NCI-H748 treated with DMSO at 0.1 percent for 48 hours (cell line): Measurements from ENCODE around the gene CACNA1A.
"Not testable (repeated sequence)": the region's sequence is repeated elsewhere in the genome, so short reads cannot be mapped to it uniquely, and the experiment has no call there.

Source experiments
- DNase-seq: peaks from one replicate; lab custom pipeline; 2025; lab: John Stamatoyannopoulos, UW

CACNA1A gene

DNA sequence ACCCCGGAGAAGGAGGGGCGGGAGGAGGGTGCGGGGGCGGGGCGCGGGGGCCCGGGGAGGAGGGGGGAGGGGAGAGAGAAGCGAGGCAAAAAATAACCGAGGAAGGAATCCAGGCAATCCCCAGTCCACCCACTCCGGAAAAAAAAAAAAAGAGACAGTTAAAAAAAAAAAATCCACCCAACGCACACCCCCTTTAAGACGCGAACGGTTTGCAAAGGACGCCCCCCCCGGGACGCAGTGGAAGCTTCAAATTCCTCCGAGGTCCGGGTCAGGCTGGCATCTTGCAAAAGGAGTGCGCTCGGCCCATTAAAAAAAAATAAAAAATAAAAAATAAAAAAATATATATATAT lies at the start of gene CACNA1A:
CACNA1A (minus strand) TSS at position 9 of the 350 bp plus-strand sequence. CDS start 255 bp downstream, outside the sequence.
- DNase-seq = no peak

DNA sequence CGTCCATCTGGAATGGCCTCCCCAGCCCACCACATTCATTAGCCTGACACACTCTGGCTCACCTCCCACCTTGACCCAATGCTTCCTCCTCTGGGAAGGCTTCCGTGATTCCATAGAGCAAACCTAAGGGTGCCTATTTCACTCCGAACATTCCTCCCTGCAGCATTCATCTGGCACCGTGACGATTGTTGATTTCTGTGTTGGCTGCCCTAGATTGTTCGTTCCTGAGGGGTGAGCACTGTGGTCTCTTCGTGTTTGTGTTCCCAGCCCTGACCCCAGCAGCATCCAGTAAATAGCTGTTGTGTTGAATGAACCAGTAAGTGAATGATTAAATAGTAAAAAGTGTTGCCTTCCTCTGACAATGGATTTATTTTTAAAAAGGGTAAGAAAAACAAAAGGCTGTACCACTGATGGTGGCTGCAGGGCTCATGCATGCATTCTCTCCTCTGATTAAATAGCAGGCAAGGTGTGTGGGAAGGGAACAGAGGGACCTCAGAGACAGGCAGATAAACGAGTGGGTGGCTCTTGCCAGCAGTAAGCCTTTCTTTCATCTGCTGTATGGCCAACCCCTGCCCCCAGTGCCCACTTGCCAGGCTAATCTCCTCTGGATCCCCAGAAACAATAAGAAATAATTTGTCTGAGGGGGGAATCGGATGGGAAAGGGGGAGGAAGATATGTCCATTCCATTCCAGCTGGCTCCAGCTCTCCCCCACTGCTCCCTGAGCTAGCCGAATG lies 48.4 kb upstream of the CACNA1A start:
- DNase-seq = no peak

DNA sequence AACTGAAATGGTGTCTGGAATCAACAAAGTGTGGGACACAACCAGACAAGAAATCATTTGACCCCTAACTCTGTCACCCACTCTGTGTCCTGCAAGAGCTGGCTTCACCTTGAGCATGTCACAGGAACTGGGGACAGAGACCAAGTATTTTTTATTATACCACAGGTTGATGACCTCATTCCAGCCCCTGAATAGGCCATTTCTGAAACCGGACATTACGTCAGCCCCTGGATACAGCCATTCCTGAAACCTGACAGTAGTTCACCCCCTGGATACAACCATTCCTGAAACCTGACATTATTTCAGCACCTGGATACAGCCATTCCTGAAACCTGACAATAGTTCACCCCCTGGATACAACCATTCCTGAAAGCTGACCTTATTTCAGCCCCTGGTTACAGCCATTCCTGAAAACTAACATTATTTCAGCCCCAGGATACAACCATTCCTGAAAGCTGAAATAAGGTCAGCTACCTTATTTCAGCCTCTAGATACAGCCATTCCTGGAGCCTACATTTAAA lies 47.7 kb upstream of the CACNA1A start:
- DNase-seq = no peak

DNA sequence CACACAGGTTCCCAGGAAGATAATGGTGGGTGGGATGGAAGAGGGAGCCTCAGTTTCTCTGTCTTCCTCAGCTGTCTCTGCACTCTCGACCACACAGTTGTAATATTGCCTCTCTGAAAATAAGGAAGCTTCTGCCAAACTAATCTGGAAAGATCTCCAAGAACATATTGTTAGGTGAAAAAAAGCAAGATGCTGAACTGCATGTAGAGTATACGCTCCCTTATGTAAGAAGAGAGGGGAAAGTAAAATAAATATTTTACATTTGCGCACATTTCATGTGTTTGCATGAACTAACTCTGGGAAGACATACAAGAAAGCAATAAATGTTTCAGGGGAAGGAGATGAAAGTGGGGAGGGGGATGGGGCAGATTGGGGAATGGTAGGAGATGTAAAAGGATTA lies 41.9 kb upstream of the CACNA1A start:
- DNase-seq = no peak

DNA sequence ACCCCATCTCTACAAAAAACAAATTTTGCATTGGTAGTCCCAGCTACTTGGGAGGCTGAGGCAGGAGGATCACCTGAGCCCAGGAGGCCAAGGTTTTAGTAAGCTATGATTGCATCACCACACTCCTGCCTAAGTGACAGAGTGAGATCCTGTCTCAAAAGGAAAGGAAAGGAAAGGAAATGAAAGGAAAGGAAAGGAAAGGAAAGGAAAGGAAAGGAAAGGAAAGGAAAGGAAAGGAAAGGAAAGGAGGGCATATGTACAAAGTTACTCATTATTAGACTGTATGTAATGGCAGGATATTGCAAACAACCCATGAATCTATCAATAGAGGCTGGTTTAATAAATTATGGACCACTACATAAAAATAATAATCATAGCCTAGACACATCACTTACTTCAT lies 40.8 kb upstream of the CACNA1A start:
- no peak for DNase-seq

DNA sequence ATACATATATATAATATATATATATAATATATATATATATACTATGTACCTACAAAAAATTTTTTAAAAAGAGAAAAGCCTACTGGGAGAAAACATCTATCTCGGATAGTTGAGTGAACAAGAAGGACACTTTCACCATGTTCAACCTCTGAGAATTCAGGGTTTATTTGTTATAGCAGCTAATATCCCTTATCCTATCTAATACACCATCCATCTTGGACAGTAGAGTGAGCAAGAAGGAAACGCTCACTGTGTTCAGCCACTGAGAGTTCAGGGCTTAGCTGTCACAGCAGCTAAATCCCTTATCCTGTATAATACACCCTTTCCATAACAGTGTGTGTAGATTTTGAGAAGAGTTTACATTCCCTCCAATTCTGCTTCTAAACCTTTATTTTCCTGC lies 38.1 kb upstream of the CACNA1A start:
- no peak for DNase-seq

DNA sequence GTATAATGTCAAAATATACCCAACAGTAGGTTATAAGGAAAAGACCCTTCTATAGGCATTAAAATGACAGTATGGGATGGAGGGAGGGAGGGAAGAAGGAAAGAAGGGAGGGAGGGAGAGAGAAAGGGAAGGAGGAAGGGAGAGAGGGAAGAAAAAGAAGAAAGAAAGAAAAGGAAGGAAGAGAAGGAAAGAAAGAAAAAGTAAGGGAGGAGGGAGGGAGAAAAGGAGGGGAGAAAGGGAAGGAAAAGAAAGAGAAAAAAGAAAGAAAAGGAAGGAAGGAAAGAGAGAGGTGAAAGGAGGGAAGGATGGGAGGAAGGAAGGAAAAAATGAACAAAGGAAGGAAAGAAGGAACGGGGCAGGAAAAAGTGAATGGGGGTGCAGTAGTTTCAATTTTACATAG lies 35.3 kb upstream of the CACNA1A start:
- no peak for DNase-seq

DNA sequence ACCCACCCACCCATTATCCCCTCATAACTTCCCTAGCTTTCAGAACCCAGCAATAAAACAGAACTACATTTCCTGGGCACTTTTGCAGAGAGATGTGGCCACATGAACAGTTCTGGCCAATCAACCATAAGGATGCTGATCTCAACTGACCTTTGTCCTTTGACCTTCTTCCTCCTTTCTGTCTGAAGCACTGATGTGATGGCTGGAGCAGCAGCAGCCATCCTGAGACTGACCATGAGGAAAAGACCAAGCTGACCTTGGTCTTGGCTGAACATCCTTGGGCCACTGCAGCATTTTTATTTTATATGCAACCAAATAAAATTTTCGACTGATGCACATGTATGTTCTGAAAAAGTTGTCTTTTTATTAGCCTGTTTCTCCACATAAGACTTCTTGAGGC lies 33.1 kb upstream of the CACNA1A start:
- DNase-seq = no peak

DNA sequence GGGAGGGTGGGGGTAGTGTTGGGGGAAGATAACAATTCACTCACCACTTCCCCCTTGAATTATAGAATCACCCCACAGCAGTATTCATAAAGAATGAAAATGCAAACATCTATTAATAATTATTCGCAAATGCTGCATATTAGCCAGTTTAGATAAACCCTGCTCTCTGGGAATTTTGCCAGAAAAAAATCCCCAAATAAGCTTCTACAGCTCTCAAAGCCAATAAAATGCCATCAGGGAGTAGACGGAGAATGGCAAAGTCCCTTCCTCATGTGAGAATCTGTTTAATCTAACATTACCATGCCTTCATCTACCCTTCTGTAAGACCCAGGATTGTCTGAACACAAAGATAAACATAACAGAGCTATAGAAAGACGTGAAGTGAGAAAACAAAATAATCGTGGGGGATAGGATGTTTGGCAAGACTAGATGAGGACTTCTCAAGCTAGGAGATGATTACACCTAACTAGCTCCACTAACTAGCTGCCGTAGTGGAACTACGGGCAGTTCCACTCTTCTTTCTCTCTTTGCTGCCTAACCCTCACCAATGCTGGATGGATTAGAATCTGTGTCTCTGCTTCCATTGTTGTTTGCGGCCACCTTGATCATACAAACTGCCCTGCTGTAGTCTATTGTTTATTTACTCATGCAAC lies 32.4 kb upstream of the CACNA1A start:
- no peak for DNase-seq

DNA sequence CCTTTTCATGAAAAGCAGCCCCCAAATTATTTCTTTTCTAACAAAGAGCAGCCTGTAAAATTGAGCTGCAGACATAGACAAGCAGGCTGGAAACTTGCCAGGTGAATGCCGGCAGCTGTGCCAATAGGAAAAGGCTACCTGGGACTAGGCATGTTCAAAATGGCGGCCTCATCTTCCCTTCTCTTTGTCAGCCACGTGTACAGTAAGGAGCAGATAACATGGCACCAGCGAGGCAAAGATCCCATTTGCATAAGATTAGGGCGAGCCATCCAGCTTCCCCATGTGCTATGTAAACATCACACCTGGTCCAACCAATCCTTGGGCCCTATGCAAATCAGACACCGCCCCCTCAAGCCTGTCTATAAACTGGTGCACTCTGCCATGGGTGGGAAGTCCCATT lies 31.2 kb upstream of the CACNA1A start:
- DNase-seq = no peak

DNA sequence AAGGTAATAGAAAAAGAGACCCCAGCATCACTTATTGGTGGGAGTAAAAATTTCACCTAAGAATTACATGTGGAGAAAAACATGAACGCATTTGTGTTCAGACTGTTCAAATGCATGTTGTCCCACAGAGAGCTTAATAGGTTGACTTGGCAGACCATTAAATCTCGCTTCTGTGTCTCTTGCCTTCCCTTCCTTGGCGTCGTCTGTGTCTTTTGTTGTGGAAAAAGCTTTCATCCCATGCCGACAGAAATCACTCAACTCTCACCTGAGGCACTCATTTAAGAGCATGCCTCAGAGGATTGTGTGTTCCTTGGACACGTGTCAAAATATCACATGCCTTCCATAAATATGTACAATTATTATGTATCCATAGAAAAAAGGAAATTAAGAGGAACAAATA lies 24.4 kb upstream of the CACNA1A start:
- no peak for DNase-seq

DNA sequence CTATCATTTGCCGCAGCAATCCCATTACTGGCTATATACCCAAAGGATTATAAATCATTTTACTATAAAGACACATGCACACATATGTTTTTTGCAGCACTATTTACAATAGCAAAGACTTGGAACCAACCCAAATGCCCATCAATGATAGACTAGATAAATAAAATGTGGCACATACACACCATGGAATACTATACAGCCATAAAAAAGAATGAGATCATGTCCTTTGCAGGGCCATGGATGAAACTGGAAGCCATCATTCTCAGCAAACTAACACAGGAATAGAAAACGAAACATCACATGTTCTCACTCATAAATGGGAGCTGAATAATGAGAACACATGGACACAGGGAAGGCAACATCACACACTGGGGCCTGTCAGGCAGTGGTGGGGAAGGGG lies 23.4 kb upstream of the CACNA1A start:
- not testable (repeated sequence) for DNase-seq

DNA sequence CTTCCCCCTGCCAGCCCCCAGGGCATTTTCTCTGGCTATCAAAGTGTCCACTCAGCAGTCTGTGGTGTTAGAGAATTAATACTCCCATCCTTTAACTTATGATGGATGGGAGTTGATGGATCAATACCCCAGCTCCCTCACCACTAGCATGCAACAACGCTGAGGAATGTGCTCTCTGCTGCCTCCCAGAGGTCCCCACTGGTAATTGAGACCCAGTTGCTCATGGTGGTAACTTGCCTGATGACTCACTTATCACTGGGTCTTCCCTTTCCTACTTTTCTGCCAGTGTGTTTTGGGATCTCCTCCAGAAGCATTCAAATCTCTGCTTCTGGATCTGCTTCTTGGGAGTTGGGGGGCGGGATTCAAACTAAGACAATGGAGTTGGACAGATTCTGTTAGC lies 20.3 kb upstream of the CACNA1A start:
- DNase-seq = no peak

DNA sequence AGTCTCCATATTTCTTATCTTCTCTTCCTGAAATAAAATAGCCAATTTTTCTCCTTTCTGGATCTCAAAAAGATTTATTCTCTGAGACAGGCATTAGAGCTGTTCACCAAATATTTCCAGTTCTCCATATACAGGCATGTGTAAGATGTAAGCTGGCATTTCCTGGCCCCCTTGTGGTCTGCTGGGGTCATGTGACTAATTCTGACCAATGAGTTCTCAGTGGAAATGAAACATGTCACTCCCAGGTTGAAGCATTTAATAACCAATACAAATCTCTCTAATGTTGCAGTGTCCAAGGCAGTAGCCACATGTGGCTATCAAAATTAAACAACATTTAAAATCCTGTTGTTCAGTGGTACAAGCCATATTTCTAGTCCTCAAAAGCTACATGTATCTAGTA lies 14.8 kb upstream of the CACNA1A start:
- no peak for DNase-seq

DNA sequence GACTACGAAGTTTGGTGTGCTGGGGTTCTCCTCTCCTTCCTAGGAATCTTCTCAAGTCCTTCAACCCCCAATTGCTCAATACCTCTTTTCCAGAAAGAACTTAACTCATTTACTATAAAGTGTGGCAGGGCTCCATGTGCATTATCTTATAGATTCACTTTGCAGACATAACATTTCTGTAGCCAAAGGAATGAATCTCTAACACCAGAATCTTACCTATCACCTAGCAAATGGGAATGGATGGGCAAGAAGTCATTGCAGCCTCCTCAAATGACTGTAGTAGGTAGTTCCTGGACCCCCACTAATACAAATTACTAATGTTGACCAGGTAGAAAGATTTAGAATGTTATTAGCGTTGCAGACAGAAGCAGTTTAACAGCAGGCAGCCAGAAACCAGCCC lies 5.7 kb upstream of the CACNA1A start:
- no peak for DNase-seq

DNA sequence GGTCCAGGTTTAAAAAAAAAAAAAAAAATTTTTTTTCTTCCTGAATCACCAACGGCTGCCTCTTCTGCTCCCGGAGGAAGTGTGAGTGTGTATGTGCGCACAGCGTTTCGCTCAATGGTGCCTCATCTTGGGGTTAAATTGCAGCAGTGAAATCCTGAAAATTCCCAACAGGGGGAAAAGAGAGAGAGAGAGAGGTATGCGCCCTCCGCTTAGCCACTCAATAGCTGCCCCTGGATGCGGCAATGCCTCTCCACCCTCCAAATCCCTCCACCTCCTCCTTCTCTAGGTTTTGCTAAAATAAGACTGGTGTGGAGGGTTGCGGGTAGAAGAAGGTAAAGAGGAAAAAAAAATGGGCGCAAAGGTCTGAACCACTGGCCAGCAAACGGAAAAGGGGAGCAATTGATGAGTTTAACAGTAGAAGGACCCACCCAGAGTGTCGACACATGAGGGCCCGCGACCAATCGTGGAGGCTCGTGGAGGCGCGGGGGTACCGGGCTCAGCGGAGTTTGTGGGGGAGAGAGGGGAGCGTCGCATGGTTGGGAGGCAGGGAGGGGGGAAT lies 853 bp upstream of the CACNA1A start:
- DNase-seq = no peak

DNA sequence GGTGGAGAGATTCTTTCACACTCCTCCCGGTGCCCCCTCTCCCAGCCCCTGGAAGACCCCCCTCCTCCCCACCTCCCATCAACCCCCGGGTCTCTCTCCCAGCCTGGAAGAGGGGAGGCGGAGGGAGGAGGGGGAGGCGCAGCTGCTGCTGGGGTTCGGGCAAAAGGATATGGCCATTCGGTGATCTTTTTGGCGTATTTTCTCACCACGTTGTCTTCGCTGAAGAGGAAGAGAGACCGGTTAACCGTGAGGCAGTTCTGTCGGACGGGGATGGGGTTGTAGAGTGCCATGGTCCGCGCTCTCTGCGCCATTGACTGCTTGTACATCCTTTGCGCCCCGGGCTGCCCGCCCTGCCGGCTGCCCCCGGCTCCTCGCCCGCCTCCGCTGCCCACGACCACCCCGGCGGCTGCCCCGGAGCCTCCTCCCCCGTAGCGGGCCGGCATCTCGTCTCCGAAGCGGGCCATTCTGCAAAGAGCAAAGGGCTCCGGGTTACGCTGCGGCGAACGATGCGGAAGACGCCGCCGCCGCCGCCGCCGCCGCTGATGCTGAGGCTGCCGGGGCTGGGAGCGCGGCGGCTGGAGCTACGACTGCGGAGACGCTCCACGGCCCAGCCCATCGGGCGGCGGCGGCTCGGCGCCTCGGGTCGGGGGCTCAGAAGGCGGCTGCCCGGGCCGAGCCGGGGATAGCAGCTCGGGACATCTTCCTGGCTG lies 363 bp downstream of the CACNA1A start:
- no peak for DNase-seq

DNA sequence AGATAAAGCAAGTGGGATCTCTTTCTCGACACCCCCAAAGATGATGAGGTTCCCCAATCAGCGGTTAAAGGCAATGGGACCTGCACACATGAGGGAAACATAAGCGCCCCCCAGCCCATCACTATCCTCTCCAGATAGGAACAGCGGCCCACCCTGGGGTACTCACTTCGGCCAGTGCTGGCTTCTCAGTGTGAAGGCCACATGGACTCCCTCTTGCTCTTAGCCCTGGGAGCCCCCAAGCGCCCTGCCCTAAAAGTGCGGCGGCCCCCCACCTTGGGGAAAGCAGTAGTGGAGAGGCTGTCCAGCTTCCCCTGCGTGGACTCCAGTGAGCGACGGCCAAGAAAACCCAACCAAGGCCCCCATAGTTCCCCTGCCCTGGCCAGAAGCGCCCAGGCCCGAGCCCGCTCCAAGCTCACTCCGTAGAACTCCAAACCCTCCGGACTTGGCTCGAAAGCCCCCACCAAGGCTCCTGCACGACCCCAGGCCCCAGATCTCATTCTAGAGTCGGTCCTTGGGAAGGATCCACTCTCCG lies 1.0 kb downstream of the CACNA1A start:
- DNase-seq = no peak

DNA sequence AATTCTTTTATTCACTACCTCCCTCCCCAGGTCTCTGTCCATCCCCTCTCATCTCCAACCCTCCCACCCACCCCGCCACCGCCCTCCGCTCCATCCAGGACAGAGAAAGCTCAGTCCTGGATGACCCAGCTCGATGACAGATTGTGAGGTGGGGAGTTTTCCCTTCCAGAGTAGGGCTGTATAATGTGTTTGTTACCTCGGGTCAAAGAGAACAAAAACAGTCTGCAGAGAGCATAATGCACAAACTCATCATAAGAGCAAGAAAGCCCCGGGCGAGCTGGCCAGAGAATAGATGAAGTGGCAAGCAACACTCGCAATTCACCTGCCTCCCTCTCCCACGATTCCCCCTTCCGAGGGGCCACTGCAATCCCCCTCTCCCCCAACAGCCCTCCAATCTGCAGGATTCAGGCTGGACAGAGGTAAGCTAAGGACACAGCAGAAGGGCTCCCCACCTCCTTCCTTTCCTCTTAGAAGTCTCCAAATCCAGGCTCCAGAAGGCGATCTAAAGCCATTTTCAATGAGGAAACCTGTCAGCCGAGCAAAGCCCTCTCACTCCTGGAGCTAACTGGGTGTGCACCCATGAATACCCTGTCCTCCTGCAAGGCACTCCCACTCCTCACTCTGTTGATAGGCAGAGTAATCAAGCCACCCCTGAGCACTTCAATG lies 2.6 kb downstream of the CACNA1A start:
- DNase-seq = no peak

DNA sequence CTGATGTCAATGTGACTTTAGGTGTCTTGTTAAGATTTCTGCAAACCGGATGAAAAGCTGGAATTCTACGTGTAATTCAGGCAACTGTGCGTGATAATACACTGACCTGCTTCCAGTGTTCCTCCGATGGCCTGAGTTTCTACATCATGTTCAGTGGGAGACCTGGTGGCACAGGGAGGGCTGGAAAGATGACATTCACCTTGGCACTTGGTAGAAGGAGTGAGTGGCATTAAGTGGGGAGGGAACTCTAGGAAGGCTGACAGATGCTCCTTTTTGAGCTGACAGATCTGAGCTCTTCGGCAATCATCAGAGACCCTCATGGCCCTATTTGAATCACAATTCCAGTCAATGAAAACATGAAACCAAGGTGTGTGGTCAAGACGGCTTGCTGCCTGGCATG lies 4.0 kb downstream of the CACNA1A start:
- no peak for DNase-seq

DNA sequence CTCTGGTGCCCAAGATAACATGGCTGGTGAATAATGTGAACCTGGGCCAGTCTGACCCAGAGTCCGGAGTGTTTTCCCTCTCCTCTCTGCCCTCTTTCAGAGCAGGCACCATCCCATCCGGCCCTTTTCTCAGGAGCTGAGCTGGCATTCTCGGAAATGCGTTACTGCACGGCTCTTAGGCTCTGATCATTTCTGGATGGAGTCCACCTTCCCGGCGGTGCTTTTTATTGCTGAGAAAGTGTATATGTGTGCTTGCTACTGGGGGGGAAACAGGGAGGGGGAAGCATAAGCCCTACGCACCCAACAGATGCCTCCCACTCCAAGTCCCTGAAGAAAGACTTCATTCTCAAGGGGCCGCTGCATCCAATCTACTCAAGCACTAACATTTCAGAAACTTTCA lies 6.6 kb downstream of the CACNA1A start:
- DNase-seq = no peak
